Endodermal cell (in vitro differentiated cells): ENCODE data around the gene SETD7. TPM values are rescaled to one million over a fixed set of nuclear protein-coding genes. Genes with fewer than 3 reads are reported as not detected.

Experiments
- DNase-seq: peaks from one replicate; pipeline ENCODE4 v3.0.0-alpha.2; 2017
- H3K27ac ChIP-seq: 2 replicates; pipeline ENCODE4 v1.5.1; 2013; ENCODE audit warnings: mild to moderate bottlenecking, low read depth, low read length, moderate library complexity
- H3K27me3 ChIP-seq: 2 replicates; pipeline ENCODE4 v1.6.1; 2013; ENCODE audit warnings: mild to moderate bottlenecking, low read length, moderate library complexity; ENCODE audit not compliant: insufficient read depth, control insufficient read depth, poor library complexity, severe bottlenecking
- H3K36me3 ChIP-seq: 2 replicates; pipeline ENCODE4 v1.7.0; 2013; ENCODE audit warnings: mild to moderate bottlenecking, low read length, moderate library complexity; ENCODE audit not compliant: control insufficient read depth, insufficient read depth
- H3K4me1 ChIP-seq: one replicate; pipeline ENCODE4 v1.7.0; 2013; ENCODE audit warnings: low read length; ENCODE audit not compliant: control insufficient read depth, insufficient read depth
- H3K4me3 ChIP-seq: 2 replicates; pipeline ENCODE4 v1.5.1; 2013; ENCODE audit warnings: mild to moderate bottlenecking, low read length, moderate library complexity
- H3K9ac ChIP-seq: 2 replicates; pipeline ENCODE4 v1.6.1; 2013; ENCODE audit warnings: mild to moderate bottlenecking, low read length, moderate library complexity; ENCODE audit not compliant: poor library complexity, severe bottlenecking; ENCODE audit errors: extremely low read depth
- H3K9me3 ChIP-seq: 2 replicates; pipeline ENCODE4 v1.6.1; 2013; ENCODE audit warnings: mild to moderate bottlenecking, low read length, moderate library complexity; ENCODE audit not compliant: control insufficient read depth
- H3K27ac Mint-ChIP-seq: 2 replicates; pipeline ENCODE4 v1.8.0; 2020; ENCODE audit warnings: mixed read lengths
- H3K27me3 Mint-ChIP-seq: 2 replicates; pipeline ENCODE4 v1.8.0; 2021; ENCODE audit warnings: mild to moderate bottlenecking, mixed read lengths; ENCODE audit not compliant: insufficient read depth
- H3K36me3 Mint-ChIP-seq: 2 replicates; pipeline ENCODE4 v1.8.0; 2020; ENCODE audit warnings: low read depth, mixed read lengths
- H3K4me1 Mint-ChIP-seq: 2 replicates; pipeline ENCODE4 v1.8.0; 2020; ENCODE audit warnings: mixed read lengths
- H3K4me3 Mint-ChIP-seq: 2 replicates; pipeline ENCODE4 v1.8.0; 2020; ENCODE audit warnings: mild to moderate bottlenecking, moderate library complexity, mixed read lengths
- H3K9me3 Mint-ChIP-seq: 2 replicates; pipeline ENCODE4 v1.8.0; 2020; ENCODE audit warnings: mild to moderate bottlenecking, mixed read lengths
- WGBS, 2 experiments: methylation state at CpG; one replicate each; pipeline versions ENCODE4 v1.1.5 to v1.1.7; 2013; ENCODE audit warnings: missing lambda C conversion rate in 2 of 2, mixed read lengths in 1 of 2; ENCODE audit not compliant: insufficient coverage in 1 of 2, insufficient read length in 1 of 2; 5-methylcytosine and 5-hydroxymethylcytosine counted together
- total RNA-seq, 2 donors: library from RNA; stranded (reverse); fragmentation: NEBNext Ultra II Directional in 1 of 2; extraction: Animal tissue kit (Norgen Biotek cat#: 25700) in 1 of 2; gene quantifications; 2 replicates in 1 of 2; 3 replicates in 1 of 2; pipeline ENCODE4 v1.2.1, GENCODE V29; 2021
- TF ChIP-seq, protein P1 (sequence below): fragments of 200-600 bp; sonication (generic); conservative IDR thresholded peaks from 2 replicates; pipeline ENCODE4 v1.5.0; 2021; ENCODE audit warnings: antibody characterized with exemption, mild to moderate bottlenecking

The SETD7 gene
- total RNA-seq, 2 donors from 2014 or later: 13.8 to 19.4 TPM

DNA sequence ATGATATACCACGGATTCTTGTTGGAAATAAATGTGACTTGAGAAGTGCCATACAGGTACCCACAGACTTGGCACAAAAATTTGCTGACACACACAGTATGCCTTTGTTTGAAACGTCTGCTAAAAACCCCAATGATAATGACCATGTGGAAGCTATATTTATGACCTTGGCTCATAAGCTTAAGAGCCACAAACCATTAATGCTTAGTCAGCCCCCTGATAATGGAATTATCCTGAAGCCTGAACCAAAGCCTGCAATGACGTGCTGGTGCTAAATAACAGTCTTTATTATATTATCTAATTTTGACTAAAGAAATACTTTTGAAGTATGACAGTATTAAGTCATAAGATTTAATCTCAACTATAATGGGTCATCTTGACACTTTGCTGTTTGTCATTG lies 83.2 kb downstream of the SETD7 start:
- Histone ChIP-seq H3K4me1 (no peaks in the 10 kb centered on the region), H3K4me3 (no peak overlapping the region), H3K9ac (no peak overlapping the region), H3K27ac (no peak overlapping the region), H3K27me3 (no peaks in the 10 kb centered on the region), H3K36me3 (peaks cover 22% of the 10 kb centered on the region), H3K9me3 (peaks cover 41% of the 10 kb centered on the region)
- H3K4me3 Mint-ChIP-seq: no peak overlapping the region
- peaks cover 29% of the 10 kb centered on the region for H3K9me3 Mint-ChIP-seq
- no peak for DNase-seq
- no peak overlapping the region for H3K27ac Mint-ChIP-seq
- no peaks in the 10 kb centered on the region for H3K27me3 Mint-ChIP-seq
- H3K36me3 Mint-ChIP-seq: peaks cover 49% of the 10 kb centered on the region
- H3K4me1 Mint-ChIP-seq: peaks cover 12% of the 10 kb centered on the region
- 91 to 100% methylated on average over 2 of the region's 3 CpGs for WGBS, 2 experiments
- TF ChIP-seq, protein P1, sequence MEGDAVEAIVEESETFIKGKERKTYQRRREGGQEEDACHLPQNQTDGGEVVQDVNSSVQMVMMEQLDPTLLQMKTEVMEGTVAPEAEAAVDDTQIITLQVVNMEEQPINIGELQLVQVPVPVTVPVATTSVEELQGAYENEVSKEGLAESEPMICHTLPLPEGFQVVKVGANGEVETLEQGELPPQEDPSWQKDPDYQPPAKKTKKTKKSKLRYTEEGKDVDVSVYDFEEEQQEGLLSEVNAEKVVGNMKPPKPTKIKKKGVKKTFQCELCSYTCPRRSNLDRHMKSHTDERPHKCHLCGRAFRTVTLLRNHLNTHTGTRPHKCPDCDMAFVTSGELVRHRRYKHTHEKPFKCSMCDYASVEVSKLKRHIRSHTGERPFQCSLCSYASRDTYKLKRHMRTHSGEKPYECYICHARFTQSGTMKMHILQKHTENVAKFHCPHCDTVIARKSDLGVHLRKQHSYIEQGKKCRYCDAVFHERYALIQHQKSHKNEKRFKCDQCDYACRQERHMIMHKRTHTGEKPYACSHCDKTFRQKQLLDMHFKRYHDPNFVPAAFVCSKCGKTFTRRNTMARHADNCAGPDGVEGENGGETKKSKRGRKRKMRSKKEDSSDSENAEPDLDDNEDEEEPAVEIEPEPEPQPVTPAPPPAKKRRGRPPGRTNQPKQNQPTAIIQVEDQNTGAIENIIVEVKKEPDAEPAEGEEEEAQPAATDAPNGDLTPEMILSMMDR: no peak

DNA sequence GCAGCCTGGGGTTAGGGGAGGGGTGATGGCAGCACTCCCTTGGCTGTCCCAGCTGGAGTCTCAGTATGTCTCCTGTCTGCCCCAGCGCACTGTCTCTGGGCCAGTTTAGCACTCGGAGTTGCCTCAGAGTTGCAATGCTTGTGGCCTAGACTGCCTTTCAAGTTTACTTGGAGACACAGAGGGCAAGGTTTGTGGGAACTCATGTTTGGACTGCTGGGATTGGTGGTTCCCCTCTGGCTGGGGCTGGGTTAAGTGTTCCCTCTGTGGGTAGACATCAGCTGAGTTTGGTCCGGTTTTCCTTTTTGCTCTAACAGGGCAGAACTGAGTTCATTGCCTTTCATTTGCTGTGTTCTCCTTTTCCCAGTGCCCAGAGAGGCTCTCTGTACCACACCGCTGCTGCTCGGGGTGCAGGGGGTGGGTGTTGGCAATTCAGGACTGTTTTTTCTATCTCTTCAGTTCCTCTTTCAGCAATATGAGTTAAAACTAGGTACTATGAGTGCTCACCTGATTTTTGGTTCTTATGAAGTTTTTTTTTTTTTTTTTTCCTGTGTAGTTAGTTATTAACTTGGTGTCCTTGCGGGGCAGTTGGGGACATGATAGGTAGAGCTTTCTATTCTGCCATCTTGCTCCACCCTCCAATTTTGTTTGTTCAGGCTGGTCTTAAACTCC lies 84.9 kb downstream of the SETD7 start:
- H3K4me1 ChIP-seq: no peaks in the 10 kb centered on the region
- no peaks in the 10 kb centered on the region for H3K27me3 ChIP-seq
- Mint-ChIP-seq H3K9me3 (peaks cover 36% of the 10 kb centered on the region), H3K27ac (no peak overlapping the region), H3K4me3 (no peak overlapping the region), H3K36me3 (peaks cover 50% of the 10 kb centered on the region), H3K27me3 (no peaks in the 10 kb centered on the region), H3K4me1 (peaks cover 12% of the 10 kb centered on the region)
- H3K36me3 ChIP-seq: peaks cover 22% of the 10 kb centered on the region
- peaks cover 46% of the 10 kb centered on the region for H3K9me3 ChIP-seq
- DNase-seq: no peak
- TF ChIP-seq, protein P1: no peak
- no peak overlapping the region for H3K4me3 ChIP-seq
- no peak overlapping the region for H3K27ac ChIP-seq
- 98 to 100% methylated on average over 5 to 6 of the region's 6 CpGs for WGBS, 2 experiments
- H3K9ac ChIP-seq: no peak overlapping the region

DNA sequence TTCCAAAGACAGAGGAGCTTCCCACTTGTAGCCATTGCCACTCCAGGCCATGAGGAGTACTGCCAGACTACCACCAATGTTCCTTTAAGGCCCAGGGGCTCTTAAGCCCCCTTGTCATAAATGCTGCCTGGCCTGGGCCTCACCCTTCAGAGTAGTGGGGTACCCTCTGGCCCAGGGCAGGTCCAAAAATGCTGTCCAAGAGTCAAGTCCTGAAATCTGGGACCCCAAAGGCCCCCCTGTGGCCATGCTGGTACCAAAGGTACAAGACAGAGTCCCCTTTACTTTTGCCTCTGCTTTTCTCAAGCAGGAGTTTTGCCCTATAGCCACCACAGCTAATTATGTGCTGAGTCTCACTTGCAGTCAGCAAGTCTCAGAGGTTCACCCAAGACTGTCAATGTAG lies 85.7 kb downstream of the SETD7 start:
- Mint-ChIP-seq H3K36me3 (peaks cover 50% of the 10 kb centered on the region), H3K4me1 (peaks cover 12% of the 10 kb centered on the region), H3K4me3 (no peak overlapping the region), H3K9me3 (peaks cover 36% of the 10 kb centered on the region), H3K27me3 (no peaks in the 10 kb centered on the region), H3K27ac (no peak overlapping the region)
- Histone ChIP-seq H3K9me3 (peaks cover 46% of the 10 kb centered on the region), H3K27me3 (no peaks in the 10 kb centered on the region), H3K4me1 (no peaks in the 10 kb centered on the region), H3K27ac (no peak overlapping the region), H3K9ac (no peak overlapping the region), H3K4me3 (no peak overlapping the region), H3K36me3 (peaks cover 22% of the 10 kb centered on the region)
- TF ChIP-seq, protein P1: no peak
- DNase-seq: no peak
